Measurements from ENCODE around the gene TTC24.

Gene TTC24

GRCh38 chr1:156589546-156589945 lies 10.0 kb downstream of the TTC24 start:
- H3K4me1 ChIP-seq (ENCODE audit: control insufficient read depth, low read length): peaks cover 31% of the 10 kb centered on the region
- no peak overlapping the region for H3K4me2 ChIP-seq (ENCODE audit: low read length)
- no peaks in the 10 kb centered on the region for H3K9me2 ChIP-seq (replicated peaks; ENCODE audit: control insufficient read depth, low read length)
- TF ChIP-seq CTCF (IDR thresholded peaks at IDR 0.05; ENCODE audit: low read depth, low read length, poor library complexity, severe bottlenecking) (no peak), EZH2phosphoT487 (IDR thresholded peaks at IDR 0.05; ENCODE audit: borderline replicate concordance, low read length) (no peak)
- H3K4me3 ChIP-seq (ENCODE audit: low read length): no peak overlapping the region
- peaks cover 29% of the 10 kb centered on the region for H3K36me3 ChIP-seq (ENCODE audit: control insufficient read depth, low read length)
- no peaks in the 10 kb centered on the region for H3K27me3 ChIP-seq (ENCODE audit: control insufficient read depth, low read length)
- H3K9me3 ChIP-seq (ENCODE audit: control insufficient read depth, insufficient read depth, low read length): no peaks in the 10 kb centered on the region
- H4K20me1 ChIP-seq (ENCODE audit: control insufficient read depth, insufficient read depth, low read depth, low read length): no peaks in the 10 kb centered on the region
- peaks cover 26% of the 10 kb centered on the region for H3F3A ChIP-seq (ENCODE audit: control insufficient read depth, insufficient read depth)
- no peak overlapping the region for H3K27ac ChIP-seq (ENCODE audit: low read depth, low read length)
- peaks cover 23% of the 10 kb centered on the region for H3K79me2 ChIP-seq (ENCODE audit: control insufficient read depth, low read length)

GRCh38 chr1:156590326-156591180 lies 11.0 kb downstream of the TTC24 start:
- no peaks in the 10 kb centered on the region for H3K27me3 ChIP-seq (ENCODE audit: control insufficient read depth, low read length)
- no peak overlapping the region for H3K27ac ChIP-seq (ENCODE audit: low read depth, low read length)
- H3K9me2 ChIP-seq (replicated peaks; ENCODE audit: control insufficient read depth, low read length): no peaks in the 10 kb centered on the region
- H3K4me3 ChIP-seq (ENCODE audit: low read length): peak overlapping the region; percentile 95
- H3K4me2 ChIP-seq (ENCODE audit: low read length): peak overlapping the region; percentile 93
- no peak for TF ChIP-seq EZH2phosphoT487 (IDR thresholded peaks at IDR 0.05; ENCODE audit: borderline replicate concordance, low read length)
- TF ChIP-seq CTCF (IDR thresholded peaks at IDR 0.05; ENCODE audit: low read depth, low read length, poor library complexity, severe bottlenecking): no peak
- H3F3A ChIP-seq (ENCODE audit: control insufficient read depth, insufficient read depth): peaks cover 35% of the 10 kb centered on the region
- H3K4me1 ChIP-seq (ENCODE audit: control insufficient read depth, low read length): peaks cover 26% of the 10 kb centered on the region
- no peaks in the 10 kb centered on the region for H4K20me1 ChIP-seq (ENCODE audit: control insufficient read depth, insufficient read depth, low read depth, low read length)
- H3K79me2 ChIP-seq (ENCODE audit: control insufficient read depth, low read length): peaks cover 23% of the 10 kb centered on the region
- peaks cover 39% of the 10 kb centered on the region for H3K36me3 ChIP-seq (ENCODE audit: control insufficient read depth, low read length)
- no peaks in the 10 kb centered on the region for H3K9me3 ChIP-seq (ENCODE audit: control insufficient read depth, insufficient read depth, low read length)

GRCh38 chr1:156591181-156591431 lies 11.6 kb downstream of the TTC24 start:
- Histone ChIP-seq H4K20me1 (ENCODE audit: control insufficient read depth, insufficient read depth, low read depth, low read length) (no peaks in the 10 kb centered on the region), H3K4me1 (ENCODE audit: control insufficient read depth, low read length) (peaks cover 26% of the 10 kb centered on the region), H3K79me2 (ENCODE audit: control insufficient read depth, low read length) (peaks cover 23% of the 10 kb centered on the region), H3F3A (ENCODE audit: control insufficient read depth, insufficient read depth) (peaks cover 37% of the 10 kb centered on the region), H3K27ac (ENCODE audit: low read depth, low read length) (peak overlapping the region; percentile 34; the same call in 1 of the 2 replicates), H3K27me3 (ENCODE audit: control insufficient read depth, low read length) (no peaks in the 10 kb centered on the region), H3K4me2 (ENCODE audit: low read length) (peak overlapping the region; percentile 93), H3K36me3 (ENCODE audit: control insufficient read depth, low read length) (peaks cover 45% of the 10 kb centered on the region), H3K9me2 (replicated peaks; ENCODE audit: control insufficient read depth, low read length) (no peaks in the 10 kb centered on the region), H3K9me3 (ENCODE audit: control insufficient read depth, insufficient read depth, low read length) (no peaks in the 10 kb centered on the region), H3K4me3 (ENCODE audit: low read length) (peak overlapping the region; percentile 95)
- no peak for TF ChIP-seq EZH2phosphoT487 (IDR thresholded peaks at IDR 0.05; ENCODE audit: borderline replicate concordance, low read length)
- TF ChIP-seq CTCF (IDR thresholded peaks at IDR 0.05; ENCODE audit: low read depth, low read length, poor library complexity, severe bottlenecking): no peak

All from DOHH2 (cell line).